ENCODE data around the gene ARMC10.

- TF ChIP-seq CTCF (IDR thresholded peaks at IDR 0.05; ENCODE audit: low read length) (no peak), EZH2 (IDR thresholded peaks at IDR 0.05; ENCODE audit: borderline replicate concordance, low read length) (no peak)
These were observed 37.5 kb upstream of the ARMC10 start for GRCh38 chr7:103037476-103037822.
